Upper lobe of left lung (tissue), 6 donors: Measurements from ENCODE around the gene LRRC15. TPM values are rescaled to one million over a fixed set of nuclear protein-coding genes. Genes with fewer than 3 reads are reported as not detected.

Source experiments
- ATAC-seq, 2 donors: fragments of 200-7000 bp; cut with Tn5 transposase; one replicate each; pipeline ENCODE4 v1.9.1; 2022; ENCODE audit warnings: mild to moderate bottlenecking in 2 of 2, moderate library complexity in 2 of 2; ENCODE audit not compliant: low FRiP score in 2 of 2
- DNase-seq, 2 donors: peaks; one replicate each; pipeline ENCODE4 v3.0.0-alpha.2; 2019 to 2020
- H3K27ac ChIP-seq, 4 donors: fragments of 200-600 bp; sonication (generic); one replicate each; pipeline ENCODE4 v1.5.1; 2016 to 2019
- H3K27me3 ChIP-seq, 4 donors: fragments of 200-600 bp; sonication (generic); one replicate each; pipeline ENCODE4 v1.5.1; 2017 to 2019
- H3K36me3 ChIP-seq, 4 donors: fragments of 200-600 bp; sonication (generic); one replicate each; pipeline ENCODE4 v1.5.1; 2016 to 2019
- H3K4me1 ChIP-seq, 4 donors: fragments of 200-600 bp; sonication (generic); one replicate each; pipeline ENCODE4 v1.5.1; 2018 to 2019
- H3K4me3 ChIP-seq, 4 donors: fragments of 200-600 bp; sonication (generic); one replicate each; pipeline ENCODE4 v1.5.1; 2017 to 2019; ENCODE audit warnings: mild to moderate bottlenecking in 2 of 4, moderate library complexity in 1 of 4
- H3K9me3 ChIP-seq, 4 donors: fragments of 200-600 bp; sonication (generic); one replicate each; pipeline ENCODE4 v1.5.1; 2018 to 2019
- CTCF ChIP-seq, 6 experiments: fragments of 450-650 bp in 4 of 6; fragments of 200-600 bp in 2 of 6; sonication (generic) in 2 of 6; IDR thresholded peaks; one replicate each; pipeline ENCODE4 v1.5.1; 2016 to 2019; ENCODE audit warnings: antibody characterized with exemption in 6 of 6
- EP300 ChIP-seq, 4 donors: sonication (generic); formaldehyde crosslinking; IDR thresholded peaks; one replicate each; pipeline ENCODE4 v1.5.1; 2017; ENCODE audit warnings: antibody characterized with exemption in 4 of 4, control low read depth in 2 of 4
- POLR2A ChIP-seq, 4 donors: fragments of 450-650 bp; IDR thresholded peaks; one replicate each; pipeline ENCODE4 v1.5.1; 2016 to 2017; ENCODE audit warnings: antibody characterized with exemption in 4 of 4, mild to moderate bottlenecking in 2 of 4
- POLR2AphosphoS5 ChIP-seq, 2 donors: sonication (generic); formaldehyde crosslinking; IDR thresholded peaks; one replicate each; pipeline ENCODE4 v1.5.1; 2017; ENCODE audit warnings: antibody characterized with exemption in 2 of 2
- WGBS, 2 donors: methylation state at CpG; one replicate each; pipeline ENCODE4 v1.1.5; 2017 to 2018; 5-methylcytosine and 5-hydroxymethylcytosine counted together
- total RNA-seq, 6 donors: library from RNA; depleted of rRNA in 4 of 6; stranded (reverse); fragments of >200 nt in 4 of 6; gene quantifications; one replicate each; pipeline versions ENCODE4 v1.1.0 to v1.2.1, GENCODE V29; 2016 to 2021
- donor health status: DM: no; HTN: no; CAD: no; lungs with moderate emphysema.
- donor health status: DM: no; HTN: yes; CAD: no; lungs with severe emphysema.

The LRRC15 gene
- total RNA-seq, result 1 to 10 TPM in 2 of 6 donors, under 1 TPM in 1, not detected in 3; 0.15 to 1.1 (median 1.0) TPM

- peaks cover 0 to 4% (median 0%) of the 10 kb centered on the region in 4 donors for H3K27me3 ChIP-seq
- no peak within 1 kb of the TSS for H3K27ac ChIP-seq
- 9 to 20% methylated on average over 7 to 19 of the region's 21 CpGs for WGBS, 2 donors
- H3K9me3 ChIP-seq, result no peaks in the 10 kb centered on the region
- no peak within 1 kb of the TSS for H3K4me3 ChIP-seq
- H3K4me1 ChIP-seq, result peaks cover 0 to 8% (median 3%) of the 10 kb centered on the region in 4 donors
- DNase-seq (peak; percentile 35 to 83), ATAC-seq (peak; percentile 74 to 75)
- TF ChIP-seq CTCF (IDR thresholded peaks at IDR 0.05), result no peak
- TF ChIP-seq POLR2A (IDR thresholded peaks at IDR 0.05), result no peak
- no peak for TF ChIP-seq POLR2AphosphoS5 (IDR thresholded peaks at IDR 0.05)
- no peak for TF ChIP-seq EP300 (IDR thresholded peaks at IDR 0.05)
- H3K36me3 ChIP-seq, result no peaks in the 10 kb centered on the region
Measured at GRCh38 chr3:194369522-194370279, at the start of gene LRRC15. TSS of gene LRRC15 (minus strand) at chr3:194369743. CDS start at chr3:194361043, 8,700 bp downstream.

- Histone ChIP-seq H3K36me3 (peaks cover 0 to 29% (median 6%) of the 10 kb centered on the region in 4 donors), H3K27ac (no peak overlapping the region)
- 81 to 93% methylated on average over 2 of the region's 2 CpGs for WGBS, 2 donors
Measured at GRCh38 chr3:194418671-194419070, 49.1 kb upstream of the LRRC15 start.

GRCh38 chr3:194407423-194407822 is 37.9 kb upstream of the LRRC15 start:
- H3K36me3 ChIP-seq, result peaks cover under 1 to 33% (median 5%) of the 10 kb centered on the region in 4 donors
- DNase-seq, result no peak
- H3K4me1 ChIP-seq, result peaks cover 0 to 5% (median 0%) of the 10 kb centered on the region in 4 donors
- TF ChIP-seq POLR2AphosphoS5 (IDR thresholded peaks at IDR 0.05) (no peak), POLR2A (IDR thresholded peaks at IDR 0.05) (no peak), EP300 (IDR thresholded peaks at IDR 0.05) (no peak)
- ATAC-seq, result no peak
- H3K9me3 ChIP-seq, result no peaks in the 10 kb centered on the region
- H3K27me3 ChIP-seq, result no peaks in the 10 kb centered on the region
- no peak overlapping the region for H3K4me3 ChIP-seq
- 82 to 86% methylated on average over 7 of the region's 7 CpGs for WGBS, 2 donors
- H3K27ac ChIP-seq, result no peak overlapping the region

More at GRCh38 chr3:194418671-194419070, 49.1 kb upstream of the LRRC15 start:
- no peak overlapping the region for H3K4me3 ChIP-seq
- H3K9me3 ChIP-seq, result no peaks in the 10 kb centered on the region
- DNase-seq (no peak), ATAC-seq (no peak)
- H3K27me3 ChIP-seq, result no peaks in the 10 kb centered on the region
- H3K4me1 ChIP-seq, result no peaks in the 10 kb centered on the region
- TF ChIP-seq POLR2AphosphoS5 (IDR thresholded peaks at IDR 0.05), result no peak
- TF ChIP-seq CTCF (IDR thresholded peaks at IDR 0.05), result no peak
- no peak for TF ChIP-seq EP300 (IDR thresholded peaks at IDR 0.05)
- no peak for TF ChIP-seq POLR2A (IDR thresholded peaks at IDR 0.05)

GRCh38 chr3:194405766-194406165 is 36.2 kb upstream of the LRRC15 start:
- H3K36me3 ChIP-seq, result peaks cover 0 to 24% (median 3%) of the 10 kb centered on the region in 4 donors
- peaks cover 0 to 5% (median 0%) of the 10 kb centered on the region in 4 donors for H3K4me1 ChIP-seq

More at GRCh38 chr3:194405766-194406165, 36.2 kb upstream of the LRRC15 start:
- H3K27ac ChIP-seq, result no peak overlapping the region
- no peak for DNase-seq
- ATAC-seq, result no peak
- H3K4me3 ChIP-seq, result no peak overlapping the region
- TF ChIP-seq CTCF (IDR thresholded peaks at IDR 0.05) (no peak), POLR2A (IDR thresholded peaks at IDR 0.05) (no peak), POLR2AphosphoS5 (IDR thresholded peaks at IDR 0.05) (no peak), EP300 (IDR thresholded peaks at IDR 0.05) (no peak)
- no peaks in the 10 kb centered on the region for H3K9me3 ChIP-seq
- H3K27me3 ChIP-seq, result no peaks in the 10 kb centered on the region
- WGBS, 2 donors, result 98 to 100% methylated on average over 2 of the region's 2 CpGs
